Glomerular endothelial cell (primary cell): Measurements from ENCODE around the gene CHPF. TPM values are rescaled to one million over a fixed set of nuclear protein-coding genes. Genes with fewer than 3 reads are reported as not detected.

Experiments used
- DNase-seq: peaks from one replicate; pipeline ENCODE4 v3.0.0-alpha.2; 2011; ENCODE audit warnings: low read depth, low spot score; ENCODE audit errors: extremely low read depth
- total RNA-seq: library from RNA; depleted of rRNA; stranded (reverse); fragments of >200 nt; gene quantifications from 2 replicates; pipeline ENCODE4 v1.2.3, GENCODE V29; 2015

The CHPF gene
- total RNA-seq, 1 donor from 2014 or later: 53.7 TPM

DNA sequence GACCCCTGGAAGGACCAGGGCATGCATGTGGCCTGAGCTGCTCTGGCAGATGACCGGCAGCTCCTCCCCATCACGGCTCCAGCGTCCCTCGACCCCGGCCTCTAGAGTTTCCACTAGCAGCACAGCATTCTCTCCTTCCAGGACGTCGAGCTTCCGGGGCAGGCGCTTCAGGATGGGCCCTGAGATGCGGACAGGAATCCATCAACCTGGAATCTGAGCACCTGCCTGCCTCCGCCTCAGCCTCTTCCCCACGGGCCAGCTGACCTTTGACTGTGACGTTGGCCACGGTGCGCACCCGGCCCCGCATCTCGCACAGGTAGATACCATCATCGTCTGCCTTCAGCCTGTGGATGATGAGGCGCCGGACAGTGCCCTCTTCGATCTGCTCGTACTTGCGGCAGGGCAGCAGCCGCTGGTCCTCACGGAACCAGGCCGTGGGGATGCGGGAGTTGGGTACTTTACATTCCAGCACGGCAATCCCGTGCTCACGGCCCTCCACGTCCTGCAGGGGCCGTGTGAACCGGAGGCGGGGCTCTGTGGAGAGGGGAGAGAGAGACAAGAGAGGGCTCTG, 24.3 kb upstream of the CHPF start:
- no peak for DNase-seq

DNA sequence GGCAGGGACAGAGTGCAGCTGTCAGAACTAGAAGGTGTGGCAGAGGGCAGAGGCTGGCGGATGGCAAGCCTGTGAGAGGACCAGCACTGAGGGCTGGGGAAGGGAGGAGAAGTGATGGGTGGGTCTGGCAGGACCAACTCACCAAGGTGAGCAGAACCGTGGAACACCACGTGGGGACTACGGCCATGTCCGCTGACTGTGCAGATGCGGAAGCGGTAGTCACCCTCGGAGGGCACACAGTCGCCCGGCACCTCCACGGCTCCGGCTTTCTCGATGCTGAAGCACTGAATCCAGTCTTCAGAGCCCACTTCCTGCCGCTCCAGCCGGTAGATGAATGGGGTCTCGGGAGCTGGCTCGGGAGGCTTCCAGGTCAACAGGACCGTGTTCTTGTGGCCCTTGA, 23.5 kb upstream of the CHPF start:
- no peak for DNase-seq

DNA sequence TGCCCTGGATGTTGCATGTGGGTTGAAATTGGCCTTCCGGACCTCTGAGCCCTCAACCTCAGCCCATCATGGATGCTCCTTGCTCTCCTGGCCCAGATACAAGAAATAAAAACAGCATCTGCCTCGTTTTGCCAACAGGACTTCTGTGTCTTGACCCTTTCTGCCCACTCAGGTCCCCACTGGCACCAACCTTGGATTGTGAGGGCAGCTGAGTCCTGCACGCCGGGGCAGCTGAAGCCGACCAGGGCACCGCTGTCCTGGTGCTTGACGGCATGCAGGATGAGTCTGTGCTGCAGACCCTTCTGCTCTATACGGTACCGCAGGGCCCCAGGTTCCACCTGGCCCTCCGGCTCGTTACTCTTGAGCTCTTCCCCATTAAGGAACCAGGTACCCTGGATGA, 23.0 kb upstream of the CHPF start:
- no peak for DNase-seq

DNA sequence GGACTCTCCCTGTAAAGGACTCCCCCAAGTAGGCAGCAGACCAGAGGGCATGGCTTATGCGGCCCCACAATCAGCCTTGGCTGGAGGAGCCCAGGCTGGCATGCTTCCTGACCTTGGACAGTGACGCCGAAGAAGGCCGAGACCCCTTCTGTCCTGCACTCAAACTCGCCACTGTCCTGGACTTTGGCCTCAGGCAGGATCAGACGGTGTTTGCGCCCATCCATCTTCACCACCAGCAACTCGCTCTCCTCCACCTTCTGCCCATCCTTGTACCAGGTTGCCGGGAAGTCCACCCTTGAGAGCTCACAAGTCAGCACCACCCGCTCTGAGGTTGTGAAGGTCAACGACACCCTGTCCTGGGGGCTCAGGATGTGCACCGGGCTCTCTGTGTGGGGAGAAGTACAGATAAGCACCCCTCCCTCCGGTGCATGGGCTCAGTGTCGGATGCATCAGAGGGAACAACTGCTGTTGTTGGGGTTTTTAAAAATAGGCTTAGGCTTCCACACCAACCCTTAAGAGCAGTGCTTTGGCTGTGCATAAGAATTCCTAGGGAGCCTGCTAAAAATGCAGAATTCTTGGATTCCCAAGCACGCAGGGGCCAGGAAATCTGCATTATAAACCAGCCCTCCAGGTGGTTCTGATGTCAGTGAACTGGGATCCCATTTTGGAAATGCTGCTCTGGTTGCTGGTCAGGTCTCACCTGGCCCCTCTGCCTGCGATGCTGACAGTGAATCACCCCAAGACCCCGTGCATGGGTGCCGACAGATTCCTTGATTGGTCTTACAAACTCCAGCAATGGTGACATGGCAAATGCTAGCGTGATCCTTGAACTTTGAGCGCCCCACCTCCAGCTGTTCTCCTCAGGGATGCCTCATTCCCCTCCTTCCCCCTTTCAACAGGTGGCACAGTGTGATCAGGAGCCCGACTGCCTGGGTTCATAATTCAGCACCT, 21.8 kb upstream of the CHPF start:
- DNase-seq: no peak

DNA sequence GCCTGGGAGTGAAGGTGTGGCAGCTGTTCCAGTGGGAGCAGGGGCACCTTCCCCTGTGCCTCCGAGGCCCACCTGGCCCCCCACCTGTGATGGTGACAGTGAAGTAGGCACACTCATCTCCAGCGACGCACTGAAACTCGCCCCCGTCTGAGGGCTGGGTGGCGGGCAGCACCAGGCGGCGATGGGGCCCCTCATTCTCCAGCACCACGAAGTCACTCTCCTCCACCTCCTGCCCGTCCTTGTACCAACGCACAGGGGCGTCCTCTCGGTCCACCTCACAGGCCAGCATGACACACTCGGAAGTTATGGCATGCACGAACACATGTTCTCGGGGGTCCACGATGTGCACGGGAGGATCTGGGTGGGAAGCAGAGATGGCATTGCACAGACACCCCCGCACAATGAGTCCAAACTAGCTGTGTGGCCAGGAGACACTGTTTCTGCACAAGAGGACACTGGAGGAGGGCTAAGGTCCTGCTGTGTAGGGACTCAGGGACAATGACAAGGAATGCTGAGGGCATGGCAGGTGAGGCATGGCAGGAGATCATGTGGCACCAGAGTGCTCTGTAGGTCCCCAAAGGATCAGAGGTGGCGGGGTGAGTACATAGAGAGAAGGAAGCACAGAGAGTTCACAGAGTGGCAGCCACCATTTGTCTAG, 19.8 kb upstream of the CHPF start:
- DNase-seq: no peak

DNA sequence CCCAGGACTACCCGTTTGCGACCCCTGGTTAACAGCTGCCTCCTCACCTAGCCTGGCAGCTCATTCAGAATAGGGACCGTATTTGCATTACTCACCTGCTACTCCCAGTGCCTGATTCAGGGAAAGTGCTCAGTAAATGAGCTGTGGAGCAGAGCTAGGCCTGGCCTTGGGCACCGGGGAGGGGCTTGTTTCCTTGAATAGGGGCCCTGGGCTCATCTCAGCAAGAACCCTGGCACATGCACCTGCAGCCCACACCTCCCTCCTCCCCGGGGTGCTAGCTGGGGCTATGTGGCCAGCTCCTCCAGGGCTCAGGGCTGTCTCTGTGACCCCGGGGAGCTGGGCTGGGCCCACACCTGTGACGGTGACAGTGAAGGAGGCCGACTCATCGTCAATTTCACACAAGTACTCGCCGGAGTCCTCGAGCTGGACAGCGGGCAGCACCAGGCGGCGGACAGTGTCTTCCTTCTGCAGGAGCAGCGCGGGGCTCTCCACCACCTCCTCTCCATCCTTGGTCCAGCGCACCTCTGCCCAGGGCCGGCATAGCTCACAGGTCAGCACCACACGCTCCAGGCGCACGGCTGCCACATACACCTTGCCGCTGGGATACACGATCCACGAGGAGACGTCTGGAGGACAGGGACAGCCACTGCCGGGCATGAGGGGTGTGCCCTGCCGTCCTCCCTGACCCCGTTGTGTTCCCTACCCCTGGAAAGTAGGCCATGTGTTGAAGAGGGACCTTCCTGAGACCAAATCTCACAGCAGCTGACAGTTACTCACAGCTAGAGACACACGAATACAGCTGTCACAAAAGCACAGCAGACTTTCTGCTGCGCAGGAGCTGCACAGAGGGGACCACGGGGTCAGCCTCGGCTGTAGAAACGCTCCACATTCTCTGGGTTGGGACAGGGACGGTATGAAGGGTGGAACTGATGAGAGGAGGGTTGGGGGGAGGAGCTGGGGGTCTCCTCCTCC, 18.7 kb upstream of the CHPF start:
- DNase-seq: no peak

DNA sequence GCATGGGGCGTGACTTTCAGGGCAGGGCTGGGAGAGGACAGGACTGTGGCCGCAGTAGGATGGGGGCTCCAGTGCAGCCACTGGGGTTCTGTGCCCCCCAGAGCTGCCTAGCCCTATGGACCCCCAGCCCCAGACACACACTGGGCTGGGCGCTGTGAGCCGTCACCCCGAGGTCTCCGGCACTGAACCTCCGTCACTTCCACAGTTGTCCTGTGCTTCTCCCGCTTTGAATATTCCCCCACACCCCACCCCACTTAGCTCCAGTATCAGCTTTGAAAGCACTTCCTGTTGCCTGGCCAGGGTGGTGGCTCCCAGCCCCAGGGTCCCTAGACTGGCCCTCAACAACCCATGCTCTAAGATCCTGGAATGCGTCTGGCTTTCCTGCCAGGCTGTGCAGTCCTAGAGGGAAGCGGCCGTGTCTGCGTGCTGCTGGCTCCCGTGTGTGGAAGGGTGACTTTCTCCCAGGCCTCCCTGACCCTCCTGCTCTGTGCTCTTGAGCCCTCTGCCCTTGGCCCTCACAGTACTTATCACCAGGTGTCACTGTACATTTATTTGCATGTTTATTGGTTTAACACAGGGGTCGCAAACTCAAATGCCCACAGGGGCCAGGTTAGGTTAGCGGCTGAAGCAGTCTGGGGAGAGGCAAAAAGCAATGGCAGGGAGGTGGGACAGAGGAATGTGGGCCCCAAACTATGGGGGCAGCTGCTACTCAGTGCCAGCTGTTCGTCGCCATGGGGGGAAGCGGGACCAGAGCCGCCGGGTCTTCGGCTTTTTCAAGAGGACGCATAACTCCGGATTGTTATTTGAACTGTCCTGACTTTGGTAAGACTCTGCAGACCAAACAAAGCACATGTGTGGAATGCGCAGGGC, 17.8 kb upstream of the CHPF start:
- no peak for DNase-seq

DNA sequence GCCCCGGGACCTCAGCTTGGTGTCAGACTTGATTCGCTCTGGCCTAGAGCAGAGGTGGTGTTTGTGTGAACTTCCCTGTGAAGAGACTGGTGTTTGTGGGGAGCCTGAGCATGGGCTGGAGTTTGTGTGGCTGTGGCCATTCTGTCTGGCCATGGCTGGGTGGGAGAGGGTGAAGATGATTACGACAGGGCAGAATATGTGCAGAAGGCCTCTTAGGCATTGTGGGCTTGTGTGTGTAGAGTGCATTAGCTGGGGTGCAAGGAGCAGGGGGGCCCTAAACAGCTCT, 17.2 kb upstream of the CHPF start:
- DNase-seq: no peak

DNA sequence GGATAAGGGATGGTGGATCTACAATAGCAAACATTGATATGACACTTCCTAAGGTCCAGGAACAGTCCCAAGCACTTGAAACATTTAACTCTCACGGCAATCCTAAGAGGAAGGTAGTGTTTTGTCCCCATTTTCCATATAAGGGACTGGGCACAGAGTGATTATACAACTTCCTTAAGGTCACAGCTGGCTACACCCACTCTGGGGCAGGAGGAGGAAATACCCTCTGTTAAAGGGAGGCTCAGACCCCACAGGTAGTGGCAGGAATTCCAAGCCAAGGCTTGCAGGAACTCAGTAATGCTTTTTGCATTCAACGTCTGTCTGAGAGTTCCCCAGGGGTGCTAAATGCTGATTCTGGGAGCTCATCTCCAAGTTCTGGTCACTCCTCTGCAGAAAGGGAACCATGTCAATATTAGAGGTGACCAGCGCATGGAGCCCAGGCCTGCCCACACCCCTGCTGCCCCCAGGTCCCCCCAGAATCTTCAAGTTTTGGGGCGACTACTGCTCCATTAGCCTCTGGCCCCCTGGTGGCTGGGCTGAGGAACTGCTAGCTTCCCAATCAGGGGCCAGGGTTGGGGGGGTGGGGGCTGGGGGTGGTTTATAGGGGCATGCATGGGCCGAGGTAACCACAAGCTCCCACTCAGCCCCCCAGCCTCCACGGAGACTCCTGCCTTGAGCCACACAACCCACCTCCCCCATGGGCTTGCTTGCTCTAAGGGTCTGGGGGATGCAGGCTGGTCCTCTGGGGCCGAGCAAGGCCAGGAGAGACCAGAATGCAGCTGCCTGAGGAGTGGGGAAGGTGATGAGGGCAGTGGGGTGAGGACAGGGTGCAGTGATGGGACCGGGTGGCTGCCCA, 16.7 kb upstream of the CHPF start:
- DNase-seq: no peak

DNA sequence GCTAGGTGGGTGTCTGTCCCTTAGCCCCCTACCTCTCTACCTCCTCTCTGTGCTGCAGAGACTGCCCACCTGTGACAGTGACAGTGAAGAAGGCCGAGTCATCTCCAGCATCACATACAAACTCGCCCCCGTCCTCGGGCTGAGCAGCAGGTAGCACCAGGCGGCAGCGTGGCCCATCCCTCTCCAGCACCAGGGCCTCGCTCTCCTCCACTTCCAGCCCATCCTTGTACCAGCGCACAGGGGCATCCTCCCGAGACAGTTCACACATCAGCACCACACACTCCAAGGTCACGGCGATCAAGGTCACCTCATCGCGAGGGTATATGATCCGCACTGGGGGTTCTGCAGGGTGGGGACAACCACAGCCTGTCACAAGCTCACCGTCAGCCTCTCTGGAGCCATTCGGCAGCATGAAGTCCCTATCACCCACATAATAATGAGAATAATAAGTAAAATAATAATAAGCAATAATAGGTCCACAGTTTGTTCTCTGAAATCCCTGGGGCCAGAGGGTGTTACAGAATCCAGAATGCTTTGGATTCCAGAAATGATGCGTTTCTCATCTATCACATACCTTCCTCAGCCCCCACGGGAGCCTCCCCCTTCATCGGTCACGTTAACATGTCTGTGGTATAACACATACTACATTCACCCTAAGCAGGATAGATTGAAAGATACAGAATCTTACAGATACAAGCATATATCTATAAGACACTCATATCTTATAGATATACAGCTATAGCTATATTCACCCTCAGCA, 15.7 kb upstream of the CHPF start:
- DNase-seq: no peak

DNA sequence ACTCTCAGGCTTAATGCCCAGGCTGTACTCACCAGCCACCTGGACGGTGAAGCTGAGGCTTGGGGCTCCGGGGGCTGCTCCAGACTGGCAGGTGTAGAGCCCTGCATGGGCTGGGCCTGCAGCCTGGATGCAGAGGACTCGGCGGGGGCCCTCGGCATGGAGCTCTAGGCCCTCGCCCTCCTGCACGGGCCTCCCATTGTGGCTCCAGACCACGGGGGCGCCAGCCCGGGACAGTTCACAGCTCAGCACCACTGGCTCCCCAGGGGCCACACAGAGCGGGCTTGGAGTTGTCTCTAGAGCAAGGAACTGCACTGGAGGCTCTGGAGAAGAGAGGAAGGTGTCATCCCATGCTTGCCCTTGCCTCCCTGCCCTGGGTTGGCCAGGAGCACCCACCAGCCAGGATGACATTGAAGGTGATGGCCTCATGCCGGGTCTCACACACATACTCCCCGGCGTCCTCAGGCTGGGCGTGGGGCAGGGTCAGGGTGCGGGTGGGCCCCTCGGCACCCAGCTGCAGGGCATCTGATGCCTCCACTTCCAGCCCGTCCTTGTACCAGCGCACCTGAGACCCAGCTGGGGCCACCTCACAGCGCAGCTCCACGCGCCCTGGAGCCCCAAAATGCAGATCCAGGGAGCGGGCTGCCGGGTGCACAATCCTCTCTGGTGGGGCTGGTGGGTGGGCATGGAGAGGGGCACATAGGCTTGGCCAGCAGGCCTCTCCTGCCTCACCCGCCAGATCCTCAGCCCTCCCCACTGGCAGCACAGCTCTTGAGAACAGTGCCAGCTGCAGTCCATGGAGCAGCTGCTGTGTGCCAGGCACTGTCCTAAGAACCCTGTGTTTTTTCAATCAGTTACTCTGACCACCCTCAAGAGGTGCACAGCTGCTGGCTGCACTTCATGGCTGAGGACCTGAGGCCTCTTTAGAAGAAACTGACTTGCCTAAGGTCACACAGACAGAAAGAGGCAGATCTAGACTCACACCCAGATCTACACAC, 14.5 kb upstream of the CHPF start:
- DNase-seq: no peak

DNA sequence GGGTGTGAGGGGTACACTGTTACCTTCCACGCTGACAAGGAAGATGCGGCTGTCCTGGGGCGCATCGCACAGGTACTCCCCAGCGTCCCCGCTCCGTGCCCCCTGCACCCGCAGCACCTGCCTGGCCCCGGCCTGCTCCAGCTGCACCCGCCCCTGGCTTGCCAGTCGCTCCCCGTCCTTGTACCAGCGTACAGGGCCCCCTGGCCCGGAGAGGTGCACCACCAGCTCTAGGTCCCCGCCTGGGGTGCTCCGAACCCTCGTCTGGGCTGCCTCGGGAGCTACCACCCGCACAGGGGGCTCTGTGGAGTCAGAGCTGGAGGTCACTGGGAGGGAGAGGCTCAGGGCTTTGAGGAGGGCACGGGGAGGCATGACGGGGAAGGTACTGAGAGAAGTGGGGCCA, 13.7 kb upstream of the CHPF start:
- no peak for DNase-seq

DNA sequence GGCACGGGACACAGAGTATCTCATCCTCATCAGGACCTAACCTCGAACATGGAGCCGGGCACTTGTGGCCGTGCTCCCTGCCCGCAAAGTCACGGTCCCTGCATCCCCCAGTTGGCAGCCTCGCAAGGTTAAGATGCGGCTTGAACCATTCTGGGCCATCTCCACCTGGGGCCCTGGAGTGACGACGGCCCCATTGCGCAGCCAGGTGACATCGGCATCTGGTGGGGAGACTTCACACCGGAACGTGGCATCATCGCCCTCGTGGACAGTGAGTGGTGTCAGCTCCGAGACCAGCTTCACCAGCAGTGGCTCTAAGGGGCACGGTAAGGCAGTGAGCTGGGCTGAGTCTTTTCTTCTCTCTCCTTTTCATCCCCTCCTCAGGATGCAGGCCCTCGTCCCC, 12.8 kb upstream of the CHPF start:
- DNase-seq: no peak

DNA sequence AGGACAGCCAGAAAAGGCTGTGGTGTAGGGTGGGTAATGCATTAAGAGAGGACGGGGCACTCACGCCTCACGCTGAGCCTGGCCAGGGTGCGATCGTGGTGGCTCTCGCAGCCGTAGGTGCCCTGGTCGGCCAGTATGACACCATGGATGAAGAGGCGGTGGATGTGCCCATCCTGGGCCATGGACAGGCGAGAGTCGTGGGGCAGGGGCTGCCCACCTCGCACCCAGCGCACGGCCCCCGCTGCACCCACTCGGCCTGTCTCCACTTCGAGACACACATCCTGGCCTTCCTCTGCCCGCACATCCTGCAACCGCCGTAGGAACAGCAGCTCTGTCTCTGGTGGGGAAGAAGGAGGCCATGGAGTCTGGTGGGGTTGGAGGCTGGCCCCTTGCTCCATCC, 12.3 kb upstream of the CHPF start:
- DNase-seq: no peak

DNA sequence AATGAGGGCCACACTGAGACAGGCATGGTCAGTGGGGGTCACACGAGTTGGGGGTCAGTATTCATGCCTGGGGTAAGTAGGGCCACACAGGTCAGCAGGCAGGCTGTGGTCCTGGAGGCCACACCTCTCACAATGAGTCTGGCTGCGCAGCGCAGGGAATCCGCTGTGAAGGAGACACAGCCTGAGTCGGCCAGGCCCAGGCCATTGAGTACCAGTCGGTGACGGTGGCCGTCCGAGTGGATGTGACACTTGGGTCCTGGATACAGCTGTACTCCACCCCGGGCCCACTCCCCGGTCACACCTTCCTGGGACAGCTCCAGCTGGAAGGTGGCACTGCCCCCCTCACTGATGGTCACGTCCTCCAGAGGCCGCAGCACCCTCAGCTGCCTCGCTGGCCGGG, 10.7 kb upstream of the CHPF start:
- DNase-seq: no peak

DNA sequence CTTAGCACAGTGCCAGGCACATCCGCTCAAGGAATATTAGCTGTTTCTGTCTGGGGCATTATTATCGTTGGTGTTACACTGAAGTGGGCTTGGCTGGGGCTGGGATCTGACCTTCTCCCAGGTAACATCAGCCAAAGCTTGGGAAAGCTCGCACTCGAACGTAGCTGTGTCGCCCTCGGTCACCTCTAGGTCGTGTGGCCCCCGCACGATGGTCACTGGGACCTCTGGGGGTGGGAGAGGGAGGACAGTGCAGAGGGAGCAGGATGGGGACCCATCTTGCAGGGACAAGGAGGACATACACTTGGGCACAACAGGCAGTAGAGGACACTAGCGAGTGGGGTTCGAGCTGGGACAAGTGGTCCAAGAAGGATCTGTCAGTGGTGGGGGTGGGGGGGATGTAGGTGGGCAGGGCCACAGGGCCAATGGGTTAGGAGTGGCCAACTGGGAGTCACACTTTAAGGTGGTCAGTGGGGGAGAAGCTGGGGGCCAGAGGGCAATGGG, 9.9 kb upstream of the CHPF start:
- DNase-seq: no peak

DNA sequence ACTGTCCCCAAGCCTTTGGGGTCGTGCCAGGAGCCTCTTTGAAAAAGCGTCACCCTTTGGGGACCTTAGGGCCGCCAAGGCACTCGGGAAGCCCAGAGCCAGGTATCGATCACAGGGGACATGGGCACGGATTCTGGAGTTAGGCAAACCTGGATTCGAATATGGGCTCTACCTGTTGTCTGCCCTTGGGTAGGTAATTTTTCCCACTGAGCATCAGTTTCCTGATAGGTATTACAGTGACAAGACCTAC, 9.5 kb upstream of the CHPF start:
- DNase-seq: no peak
